Astrocyte (in vitro differentiated cells and primary cell): ENCODE measurements around the gene HLX. TPM values are rescaled to one million over a fixed set of nuclear protein-coding genes. Genes with fewer than 3 reads are reported as not detected.

Experiments used
- DNase-seq: peaks from one replicate; pipeline ENCODE4 v3.0.0-alpha.2; 2010; ENCODE audit warnings: low read depth
- FAIRE-seq: peaks from 2 replicates; lab custom pipeline; 2011; peaks lifted over from hg19 to GRCh38; lab: Jason Lieb, UNC
- H2AFZ ChIP-seq: 2 replicates; pipeline ENCODE4 v1.6.0; 2012; ENCODE audit warnings: low read depth, low read length, inconsistent platforms
- H3K27ac ChIP-seq: 2 replicates; pipeline ENCODE4 v1.5.1; 2011; ENCODE audit warnings: low read depth, low read length, inconsistent platforms
- H3K27me3 ChIP-seq: 2 replicates; pipeline ENCODE4 v1.6.0; 2011; ENCODE audit warnings: low read length, inconsistent platforms; ENCODE audit not compliant: insufficient read depth
- H3K36me3 ChIP-seq: 2 replicates; pipeline ENCODE4 v1.5.1; 2011; ENCODE audit warnings: low read length, inconsistent platforms; ENCODE audit not compliant: insufficient read depth
- H3K4me1 ChIP-seq: 2 replicates; pipeline ENCODE4 v1.5.1; 2011; ENCODE audit warnings: low read length, inconsistent platforms; ENCODE audit not compliant: insufficient read depth
- H3K4me2 ChIP-seq: 2 replicates; pipeline ENCODE4 v1.6.0; 2012; ENCODE audit warnings: low read length, inconsistent platforms
- H3K4me3 ChIP-seq: 2 replicates; pipeline ENCODE4 v1.5.1; 2011; ENCODE audit warnings: low read depth, mild to moderate bottlenecking, low read length, inconsistent platforms; ENCODE audit not compliant: insufficient read depth
- H3K79me2 ChIP-seq: 2 replicates; pipeline ENCODE4 v1.6.0; 2012; ENCODE audit warnings: mild to moderate bottlenecking, low read length, inconsistent platforms; ENCODE audit not compliant: insufficient read depth
- H3K9ac ChIP-seq: 2 replicates; pipeline ENCODE4 v1.6.0; 2012; ENCODE audit warnings: mild to moderate bottlenecking, low read length, inconsistent platforms
- H3K9me3 ChIP-seq: 2 replicates; pipeline ENCODE4 v1.5.1; 2012; ENCODE audit warnings: low read depth, mild to moderate bottlenecking, low read length, inconsistent platforms; ENCODE audit not compliant: insufficient read depth
- H4K20me1 ChIP-seq: 2 replicates; pipeline ENCODE4 v1.6.0; 2012; ENCODE audit warnings: low read length, inconsistent platforms; ENCODE audit not compliant: insufficient read depth
- H3K27ac Mint-ChIP-seq: one replicate; pipeline ENCODE4 v1.8.0; 2021; ENCODE audit warnings: mild to moderate bottlenecking, mixed read lengths; ENCODE audit not compliant: unreplicated experiment
- H3K27me3 Mint-ChIP-seq: one replicate; pipeline ENCODE4 v1.8.0; 2021; ENCODE audit warnings: low read depth, mixed read lengths; ENCODE audit not compliant: unreplicated experiment
- H3K36me3 Mint-ChIP-seq: one replicate; pipeline ENCODE4 v1.8.0; 2021; ENCODE audit warnings: low read depth, mixed read lengths; ENCODE audit not compliant: unreplicated experiment
- H3K4me1 Mint-ChIP-seq: one replicate; pipeline ENCODE4 v1.8.0; 2021; ENCODE audit warnings: low read depth, mixed read lengths; ENCODE audit not compliant: unreplicated experiment
- H3K4me3 Mint-ChIP-seq: one replicate; pipeline ENCODE4 v1.8.0; 2021; ENCODE audit warnings: mild to moderate bottlenecking, moderate library complexity, mixed read lengths; ENCODE audit not compliant: unreplicated experiment
- H3K9me3 Mint-ChIP-seq: one replicate; pipeline ENCODE4 v1.8.0; 2021; ENCODE audit warnings: mild to moderate bottlenecking, mixed read lengths; ENCODE audit not compliant: unreplicated experiment
- EZH2 ChIP-seq: IDR thresholded peaks from 2 replicates; pipeline ENCODE4 v1.6.1; 2012; ENCODE audit warnings: mild to moderate bottlenecking, low read length, inconsistent platforms; ENCODE audit not compliant: insufficient read depth
- total RNA-seq: library from RNA; stranded (reverse); gene quantifications from 2 replicates; pipeline ENCODE4 v1.2.1, GENCODE V29; 2021
- TF ChIP-seq, protein P1 (sequence below): IDR thresholded peaks from 2 replicates; pipeline ENCODE4 v1.5.1; 2011; ENCODE audit warnings: low read depth, mild to moderate bottlenecking, inconsistent platforms, low read length, moderate library complexity; ENCODE audit not compliant: insufficient read depth

HLX gene
- total RNA-seq, 1 donor from 2014 or later: 1.4 TPM

DNA sequence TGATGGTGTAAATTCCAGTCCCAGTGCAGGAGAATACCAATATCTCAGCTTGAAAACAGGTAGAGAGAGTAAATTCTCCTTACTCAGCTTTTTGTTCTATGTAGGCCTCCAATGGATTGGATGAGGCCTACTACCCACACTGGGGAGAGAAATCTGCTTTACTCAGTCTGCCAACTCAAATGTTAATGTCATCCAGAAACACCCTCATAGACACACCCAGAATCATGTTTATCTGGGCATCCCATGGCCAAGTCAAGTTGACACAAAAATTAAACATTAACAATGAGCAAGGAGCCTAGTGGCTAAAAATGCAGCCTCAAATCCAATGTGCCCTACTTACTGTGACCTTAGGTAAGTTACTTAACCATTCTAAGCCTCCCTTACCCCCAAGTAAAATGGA is 6.9 kb upstream of the HLX start:
- Histone ChIP-seq H4K20me1 (no peaks in the 10 kb centered on the region), H3K9ac (no peak overlapping the region), H2AFZ (no peak overlapping the region), H3K4me3 (no peak overlapping the region), H3K27ac (no peak overlapping the region), H3K27me3 (no peaks in the 10 kb centered on the region), H3K4me2 (no peak overlapping the region), H3K79me2 (no peaks in the 10 kb centered on the region), H3K36me3 (no peaks in the 10 kb centered on the region), H3K9me3 (no peaks in the 10 kb centered on the region), H3K4me1 (no peaks in the 10 kb centered on the region)
- DNase-seq: no peak
- Mint-ChIP-seq H3K27ac (no peak overlapping the region), H3K27me3 (peaks cover 48% of the 10 kb centered on the region), H3K9me3 (no peaks in the 10 kb centered on the region), H3K4me3 (no peak overlapping the region), H3K4me1 (peaks cover 4% of the 10 kb centered on the region), H3K36me3 (no peaks in the 10 kb centered on the region)
- TF ChIP-seq EZH2: no peak
- TF ChIP-seq, protein P1, sequence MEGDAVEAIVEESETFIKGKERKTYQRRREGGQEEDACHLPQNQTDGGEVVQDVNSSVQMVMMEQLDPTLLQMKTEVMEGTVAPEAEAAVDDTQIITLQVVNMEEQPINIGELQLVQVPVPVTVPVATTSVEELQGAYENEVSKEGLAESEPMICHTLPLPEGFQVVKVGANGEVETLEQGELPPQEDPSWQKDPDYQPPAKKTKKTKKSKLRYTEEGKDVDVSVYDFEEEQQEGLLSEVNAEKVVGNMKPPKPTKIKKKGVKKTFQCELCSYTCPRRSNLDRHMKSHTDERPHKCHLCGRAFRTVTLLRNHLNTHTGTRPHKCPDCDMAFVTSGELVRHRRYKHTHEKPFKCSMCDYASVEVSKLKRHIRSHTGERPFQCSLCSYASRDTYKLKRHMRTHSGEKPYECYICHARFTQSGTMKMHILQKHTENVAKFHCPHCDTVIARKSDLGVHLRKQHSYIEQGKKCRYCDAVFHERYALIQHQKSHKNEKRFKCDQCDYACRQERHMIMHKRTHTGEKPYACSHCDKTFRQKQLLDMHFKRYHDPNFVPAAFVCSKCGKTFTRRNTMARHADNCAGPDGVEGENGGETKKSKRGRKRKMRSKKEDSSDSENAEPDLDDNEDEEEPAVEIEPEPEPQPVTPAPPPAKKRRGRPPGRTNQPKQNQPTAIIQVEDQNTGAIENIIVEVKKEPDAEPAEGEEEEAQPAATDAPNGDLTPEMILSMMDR: no peak
- FAIRE-seq: no peak

DNA sequence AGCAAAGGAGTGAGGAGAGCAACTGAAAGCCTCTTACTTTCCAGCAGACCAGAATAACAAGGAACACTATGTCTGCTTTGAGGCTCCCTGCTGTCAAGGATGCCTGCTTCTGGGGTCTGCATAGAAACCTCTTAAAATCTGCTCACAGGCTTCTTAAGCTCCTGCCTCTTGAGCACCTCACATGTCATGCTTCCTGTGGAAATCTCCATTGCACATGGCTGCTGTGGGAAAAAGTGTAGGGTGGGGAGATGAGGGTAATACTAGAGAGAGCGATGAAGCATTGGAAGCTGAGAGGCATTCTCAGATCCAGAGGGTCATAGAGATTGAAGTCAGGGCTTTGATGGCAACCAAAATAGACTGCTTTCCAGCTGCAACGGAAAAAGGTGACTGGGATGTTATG is 6.2 kb upstream of the HLX start:
- Histone ChIP-seq H3K9me3 (no peaks in the 10 kb centered on the region), H4K20me1 (no peaks in the 10 kb centered on the region), H3K36me3 (no peaks in the 10 kb centered on the region), H2AFZ (no peak overlapping the region), H3K27me3 (peaks cover 4% of the 10 kb centered on the region), H3K4me2 (no peak overlapping the region), H3K4me3 (no peak overlapping the region), H3K4me1 (no peaks in the 10 kb centered on the region), H3K79me2 (no peaks in the 10 kb centered on the region), H3K27ac (no peak overlapping the region), H3K9ac (no peak overlapping the region)
- Mint-ChIP-seq H3K4me1 (peaks cover 7% of the 10 kb centered on the region), H3K27me3 (peaks cover 56% of the 10 kb centered on the region), H3K4me3 (no peak overlapping the region), H3K36me3 (no peaks in the 10 kb centered on the region), H3K27ac (no peak overlapping the region), H3K9me3 (peaks cover 3% of the 10 kb centered on the region)
- FAIRE-seq (no peak), DNase-seq (no peak)
- TF ChIP-seq EZH2: no peak
- TF ChIP-seq, protein P1: no peak

DNA sequence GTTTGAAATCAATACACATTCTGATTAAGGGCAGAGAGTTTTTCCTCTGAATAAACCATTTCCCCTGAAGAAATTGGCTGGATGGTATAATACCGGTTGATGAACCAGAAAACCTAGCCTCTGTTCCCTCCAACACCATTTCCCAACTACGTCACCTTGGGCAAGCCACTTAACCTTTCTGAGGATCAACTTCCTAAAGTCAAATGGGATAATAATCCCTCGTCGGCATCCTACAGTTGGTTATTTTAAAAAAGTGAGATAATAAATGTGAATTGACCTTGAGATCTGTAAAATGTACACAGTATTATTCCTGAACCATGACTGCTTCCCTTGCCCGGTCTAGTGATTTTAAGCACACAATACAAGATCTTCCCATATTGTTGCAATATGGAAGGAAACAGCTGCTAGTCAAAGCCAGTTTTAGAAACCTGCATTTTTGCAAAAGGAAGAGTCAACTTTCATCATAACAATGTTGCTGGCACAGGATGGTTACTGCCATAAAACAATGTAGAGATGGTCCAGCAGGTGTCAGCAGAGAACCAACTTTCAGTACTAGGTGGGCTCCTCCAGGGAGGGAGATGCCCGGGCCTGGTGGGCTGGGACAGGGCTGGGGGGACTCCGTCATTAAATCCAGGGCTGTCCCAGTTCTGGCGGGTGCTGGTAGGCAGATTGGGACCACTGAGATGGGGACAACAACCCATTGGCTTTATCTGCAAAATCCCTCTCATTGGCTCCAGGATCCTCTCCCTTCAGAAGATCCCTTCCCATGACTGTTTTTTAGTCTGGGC is 5.2 kb upstream of the HLX start:
- peaks cover 10% of the 10 kb centered on the region for H3K4me1 Mint-ChIP-seq
- Histone ChIP-seq H3K4me1 (peaks cover 2% of the 10 kb centered on the region), H3K4me3 (no peak overlapping the region), H3K9ac (no peak overlapping the region), H3K79me2 (no peaks in the 10 kb centered on the region), H3K27me3 (peaks cover 4% of the 10 kb centered on the region), H4K20me1 (no peaks in the 10 kb centered on the region), H2AFZ (no peak overlapping the region), H3K36me3 (no peaks in the 10 kb centered on the region), H3K4me2 (no peak overlapping the region), H3K27ac (no peak overlapping the region), H3K9me3 (no peaks in the 10 kb centered on the region)
- H3K27ac Mint-ChIP-seq: no peak overlapping the region
- no peak overlapping the region for H3K4me3 Mint-ChIP-seq
- TF ChIP-seq, protein P1: peak; percentile 73
- no peak for TF ChIP-seq EZH2
- FAIRE-seq: no peak
- H3K27me3 Mint-ChIP-seq: peaks cover 66% of the 10 kb centered on the region
- no peak for DNase-seq
- peaks cover 3% of the 10 kb centered on the region for H3K9me3 Mint-ChIP-seq
- H3K36me3 Mint-ChIP-seq: peaks cover 2% of the 10 kb centered on the region
